Right lobe of liver (tissue), 4 donors: ENCODE results near the gene GALNT13.

ENCODE experiments used
- CTCF ChIP-seq, 4 donors: fragments of 200-600 bp in 3 of 4; fragments of 450-650 bp in 1 of 4; IDR thresholded peaks; one replicate each; pipeline versions ENCODE4 v1.5.1 to v1.8.0; 2016 to 2022; ENCODE audit warnings: antibody characterized with exemption in 4 of 4, mild to moderate bottlenecking in 2 of 4
- POLR2A ChIP-seq: fragments of 450-650 bp; IDR thresholded peaks from one replicate; pipeline ENCODE4 v1.6.1; 2017; ENCODE audit warnings: antibody characterized with exemption, mild to moderate bottlenecking
- donor health status: DM: no; HTN: no; CAD: no.
- donor health status: DM: no; HTN: no; CAD: no.
- donor health status: DM: no; HTN: yes; CAD: no.

- TF ChIP-seq CTCF (IDR thresholded peaks at IDR 0.05) (no peak), POLR2A (no peak)
Observed at GRCh38 chr2:154391051-154391450, 519.3 kb downstream of the GALNT13 start.
